BLaER1 (cell line): ENCODE data around the gene FCRL5.
"Not testable (repeated sequence)": the region's sequence is repeated elsewhere in the genome, so short reads cannot be mapped to it uniquely, and the experiment has no call there.

ENCODE experiments used
- H3K27ac ChIP-seq: shearing (Covaris generic); formaldehyde crosslinking; 2 replicates; pipeline ENCODE4 v1.8.1; 2022
- H3K27me3 ChIP-seq: shearing (Covaris generic); formaldehyde crosslinking; 2 replicates; pipeline ENCODE4 v1.8.1; 2022
- H3K36me3 ChIP-seq: shearing (Covaris generic); formaldehyde crosslinking; 2 replicates; pipeline ENCODE4 v1.8.1; 2022
- H3K4me1 ChIP-seq: shearing (Covaris generic); formaldehyde crosslinking; 2 replicates; pipeline ENCODE4 v1.8.1; 2022
- H3K4me2 ChIP-seq: shearing (Covaris generic); formaldehyde crosslinking; 2 replicates; pipeline ENCODE4 v1.8.1; 2022
- H3K4me3 ChIP-seq: shearing (Covaris generic); formaldehyde crosslinking; 2 replicates; pipeline ENCODE4 v1.8.1; 2022
- H3K9ac ChIP-seq: shearing (Covaris generic); formaldehyde crosslinking; 2 replicates; pipeline ENCODE4 v1.8.1; 2022
- H3K9me3 ChIP-seq: shearing (Covaris generic); formaldehyde crosslinking; 2 replicates; pipeline ENCODE4 v1.8.1; 2022
- H4K20me1 ChIP-seq: shearing (Covaris generic); formaldehyde crosslinking; 2 replicates; pipeline ENCODE4 v1.8.1; 2022
- Cebpa-rat ChIP-seq: shearing (Covaris generic); IDR thresholded peaks from 2 replicates; pipeline ENCODE4 v1.8.1; 2022

FCRL5 gene

DNA sequence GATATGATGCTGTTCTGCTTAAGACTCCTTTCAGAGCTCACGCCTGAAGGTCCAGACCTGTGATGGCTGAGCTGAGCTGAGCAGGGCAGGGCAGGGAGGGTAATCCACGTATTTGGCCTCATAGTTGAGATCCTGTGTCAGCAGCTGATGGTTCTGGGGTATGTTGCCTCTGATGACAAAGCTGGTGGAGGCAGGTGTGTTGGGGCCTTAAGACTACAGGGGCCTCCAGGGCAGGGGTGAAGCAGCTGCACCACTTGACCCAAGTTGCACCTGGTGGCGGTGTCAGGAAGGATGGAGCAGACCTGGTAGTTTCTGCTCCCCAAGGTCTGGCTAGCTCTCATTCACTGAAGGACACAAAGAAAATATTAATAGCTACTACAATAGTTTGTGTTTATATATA lies 57.0 kb downstream of the FCRL5 start:
- H3K9me3 ChIP-seq = 0 out of 2 replicates have a peak, but pooled peaks cover 7% of the 10 kb centered on the region
- H3K9ac ChIP-seq = no peak overlapping the region
- no peaks in the 10 kb centered on the region for H3K36me3 ChIP-seq
- H3K27ac ChIP-seq = no peak overlapping the region
- TF ChIP-seq Cebpa-rat = no peak
- H3K4me1 ChIP-seq = no peaks in the 10 kb centered on the region
- H4K20me1 ChIP-seq = no peaks in the 10 kb centered on the region
- H3K4me2 ChIP-seq = no peak overlapping the region
- H3K4me3 ChIP-seq = no peak overlapping the region
- no peaks in the 10 kb centered on the region for H3K27me3 ChIP-seq

DNA sequence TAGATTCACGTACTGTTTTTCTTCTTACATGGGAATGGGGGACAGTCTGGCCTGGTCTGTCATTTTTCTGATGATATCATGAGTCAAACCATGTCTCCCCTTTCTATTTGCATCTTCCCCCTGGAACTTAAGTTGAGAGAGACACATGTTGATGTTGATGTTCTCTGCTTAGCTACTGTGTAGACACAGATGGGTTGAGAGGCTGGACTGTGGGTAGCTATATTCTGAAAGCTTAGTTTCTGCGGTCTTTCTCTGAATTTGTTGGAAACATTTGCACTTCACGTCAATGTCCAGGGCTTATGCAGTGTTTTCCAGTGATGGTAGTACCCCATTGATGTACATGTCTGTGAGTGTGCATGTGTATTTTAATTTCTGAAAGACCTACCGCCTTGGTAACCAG lies 58.2 kb downstream of the FCRL5 start:
- TF ChIP-seq Cebpa-rat = no peak
- Histone ChIP-seq H3K9me3 (0 out of 2 replicates have a peak, but pooled peaks cover 1% of the 10 kb centered on the region), H3K4me2 (no peak overlapping the region), H3K4me1 (no peaks in the 10 kb centered on the region), H3K4me3 (no peak overlapping the region), H3K36me3 (no peaks in the 10 kb centered on the region), H3K27ac (no peak overlapping the region), H3K27me3 (no peaks in the 10 kb centered on the region), H4K20me1 (no peaks in the 10 kb centered on the region), H3K9ac (no peak overlapping the region)

DNA sequence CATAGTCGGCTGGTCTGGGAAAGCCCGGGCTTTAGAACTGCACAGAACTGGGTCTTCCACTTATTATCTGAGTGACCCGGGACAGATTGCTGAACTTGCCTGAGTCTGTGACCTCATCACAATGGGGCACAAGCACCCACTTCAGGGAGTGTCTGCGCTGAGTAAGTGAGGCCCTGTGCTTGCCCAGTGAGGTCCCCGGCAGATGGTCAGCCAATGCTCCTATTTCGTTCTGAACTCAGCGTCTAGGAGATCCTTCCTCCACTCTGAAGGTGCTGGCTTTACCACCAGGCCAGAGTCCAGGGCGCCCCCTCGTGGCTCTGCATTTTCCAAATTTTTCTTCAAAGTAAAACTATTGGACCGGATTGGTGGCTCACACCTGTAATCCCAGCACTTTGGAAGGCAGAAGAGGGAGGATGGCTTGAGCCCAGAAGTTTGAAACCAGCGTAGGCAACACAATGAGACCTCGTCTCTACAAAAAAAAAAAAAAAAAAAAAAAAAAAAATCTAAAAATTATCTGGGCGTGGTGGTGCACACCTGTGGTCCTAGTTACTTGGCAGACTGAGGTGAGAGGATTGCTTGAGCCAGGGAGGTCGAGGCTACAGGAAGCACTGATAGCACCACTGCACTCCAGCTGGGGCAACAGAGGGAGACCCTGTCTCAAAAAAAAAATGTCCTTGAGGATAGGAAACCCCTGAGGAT lies 61.7 kb downstream of the FCRL5 start:
- TF ChIP-seq Cebpa-rat = no peak

DNA sequence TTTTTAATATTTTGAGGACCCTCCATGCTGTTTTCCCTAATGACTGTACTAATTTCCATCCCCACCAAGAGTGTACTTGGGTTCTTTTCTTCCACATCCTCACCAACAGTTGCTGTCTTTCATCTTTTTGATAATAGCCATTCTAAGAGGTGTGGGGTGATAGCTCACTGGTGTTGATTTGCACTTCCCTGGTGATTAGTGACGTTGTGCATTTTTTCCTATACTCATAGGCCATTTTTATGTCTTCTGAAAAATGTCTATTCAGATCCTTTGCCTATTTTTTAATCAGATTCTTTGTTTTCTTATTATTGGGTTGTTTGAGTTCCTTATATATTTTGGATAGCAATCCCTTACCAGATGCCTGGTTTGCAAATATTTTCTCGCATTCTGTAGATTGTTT lies 64.2 kb downstream of the FCRL5 start:
- Histone ChIP-seq H4K20me1 (no peaks in the 10 kb centered on the region), H3K9me3 (no peaks in the 10 kb centered on the region), H3K4me1 (no peaks in the 10 kb centered on the region; the same call in 1 of the 2 replicates), H3K9ac (no peak overlapping the region), H3K4me3 (no peak overlapping the region), H3K27ac (no peak overlapping the region), H3K4me2 (no peak overlapping the region), H3K36me3 (no peaks in the 10 kb centered on the region), H3K27me3 (no peaks in the 10 kb centered on the region)
- TF ChIP-seq Cebpa-rat = no peak

More for the DNA sequence above, 61.7 kb downstream of the FCRL5 start:
- no peak overlapping the region for H3K4me2 ChIP-seq
- H4K20me1 ChIP-seq = no peaks in the 10 kb centered on the region
- H3K27me3 ChIP-seq = no peaks in the 10 kb centered on the region
- H3K9ac ChIP-seq = no peak overlapping the region
- H3K4me3 ChIP-seq = no peak overlapping the region
- H3K9me3 ChIP-seq = no peaks in the 10 kb centered on the region
- H3K4me1 ChIP-seq = no peaks in the 10 kb centered on the region; the same call in 1 of the 2 replicates
- no peaks in the 10 kb centered on the region for H3K36me3 ChIP-seq
- no peak overlapping the region for H3K27ac ChIP-seq

DNA sequence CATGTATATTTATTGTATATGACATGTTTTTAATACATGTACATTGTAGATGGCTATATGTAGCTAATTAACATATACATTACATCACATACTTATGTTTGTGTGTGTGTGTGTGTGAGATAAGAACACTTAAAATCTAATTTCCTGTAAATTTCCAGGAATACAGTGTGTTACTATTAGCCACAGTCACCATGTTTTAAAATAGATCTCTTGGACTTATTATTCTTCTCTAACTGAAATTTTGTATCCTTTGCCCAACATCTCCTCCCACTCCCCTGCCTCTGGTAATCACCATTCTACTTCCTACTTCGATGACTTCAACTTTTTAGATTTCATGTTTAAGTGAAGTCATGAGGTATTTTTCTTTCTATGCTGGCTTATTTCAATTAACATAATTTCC lies 64.8 kb downstream of the FCRL5 start:
- TF ChIP-seq Cebpa-rat = no peak
- Histone ChIP-seq H3K4me2 (no peak overlapping the region), H4K20me1 (no peaks in the 10 kb centered on the region), H3K4me1 (peaks cover 2% of the 10 kb centered on the region; the same call in 1 of the 2 replicates), H3K36me3 (no peaks in the 10 kb centered on the region), H3K9ac (no peak overlapping the region), H3K9me3 (no peaks in the 10 kb centered on the region), H3K27me3 (no peaks in the 10 kb centered on the region), H3K27ac (no peak overlapping the region), H3K4me3 (no peak overlapping the region)

DNA sequence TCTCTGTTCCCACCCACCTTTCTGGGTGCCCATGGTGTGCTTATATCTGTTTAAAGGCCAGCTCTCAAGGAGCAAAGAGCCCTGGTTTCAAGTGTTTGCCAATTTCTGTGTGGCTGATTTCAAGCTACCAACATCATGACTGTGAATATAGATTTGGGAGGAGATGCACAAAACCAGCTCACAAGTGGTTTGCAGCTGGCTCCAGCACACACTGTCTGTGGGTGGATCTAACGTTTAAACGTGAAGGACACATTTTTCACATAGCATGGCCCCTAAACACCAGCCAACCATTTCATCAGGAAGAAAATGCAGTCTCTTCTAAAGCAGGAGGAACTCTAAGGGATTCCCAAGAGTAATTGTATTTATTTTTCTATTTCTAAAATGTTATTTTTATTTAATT lies 65.2 kb downstream of the FCRL5 start:
- no peak overlapping the region for H3K4me2 ChIP-seq
- no peak overlapping the region for H3K27ac ChIP-seq
- no peak overlapping the region for H3K9ac ChIP-seq
- H3K4me1 ChIP-seq = peaks cover 5% of the 10 kb centered on the region; the same call in 1 of the 2 replicates
- H3K4me3 ChIP-seq = no peak overlapping the region
- TF ChIP-seq Cebpa-rat = no peak
- no peaks in the 10 kb centered on the region for H3K36me3 ChIP-seq
- no peaks in the 10 kb centered on the region for H3K9me3 ChIP-seq
- no peaks in the 10 kb centered on the region for H4K20me1 ChIP-seq
- no peaks in the 10 kb centered on the region for H3K27me3 ChIP-seq

- not testable (repeated sequence) for H3K4me3 ChIP-seq, H3K9ac ChIP-seq, H3K27ac ChIP-seq, H3K27me3 ChIP-seq, H4K20me1 ChIP-seq, H3K4me2 ChIP-seq, H3K36me3 ChIP-seq, H3K4me1 ChIP-seq, H3K9me3 ChIP-seq
These were observed 65.9 kb downstream of the FCRL5 start for GRCh38 chr1:157486400-157486799.

- H3K27ac ChIP-seq = no peak overlapping the region
- H3K4me2 ChIP-seq = no peak overlapping the region
- H3K4me1 ChIP-seq = peaks cover 5% of the 10 kb centered on the region; the same call in 1 of the 2 replicates
- H3K27me3 ChIP-seq = no peaks in the 10 kb centered on the region
- H3K36me3 ChIP-seq = no peaks in the 10 kb centered on the region
- no peak for TF ChIP-seq Cebpa-rat
- H4K20me1 ChIP-seq = no peaks in the 10 kb centered on the region
- H3K9me3 ChIP-seq = peaks cover 3% of the 10 kb centered on the region; the same call in 1 of the 2 replicates
- H3K9ac ChIP-seq = no peak overlapping the region
- H3K4me3 ChIP-seq = no peak overlapping the region
These were observed 66.5 kb downstream of the FCRL5 start for GRCh38 chr1:157485793-157486192.

DNA sequence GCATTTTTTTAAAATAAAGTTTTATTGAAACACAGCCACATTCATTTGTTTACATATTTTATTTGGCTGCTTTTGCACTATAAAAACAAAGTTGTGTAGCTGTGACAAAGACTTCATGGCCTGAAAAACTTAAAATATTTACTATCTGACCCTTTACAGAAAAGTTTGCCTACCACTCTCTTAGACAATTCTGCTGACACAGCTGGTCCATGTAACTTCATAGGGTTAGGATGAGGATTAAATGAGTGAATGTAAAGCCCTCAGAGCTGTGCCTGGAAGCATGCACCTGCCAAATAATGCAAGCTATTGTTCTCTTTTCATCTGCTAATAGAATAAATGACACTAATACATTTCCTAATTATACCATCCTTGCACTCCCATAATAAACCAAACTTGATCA lies 67.7 kb downstream of the FCRL5 start:
- no peaks in the 10 kb centered on the region for H3K27me3 ChIP-seq

GRCh38 chr1:157483635-157484034 lies 68.7 kb downstream of the FCRL5 start:
- Histone ChIP-seq H3K27ac (no peak overlapping the region), H3K4me3 (no peak overlapping the region), H4K20me1 (no peaks in the 10 kb centered on the region), H3K9me3 (peaks cover 24% of the 10 kb centered on the region), H3K36me3 (no peaks in the 10 kb centered on the region), H3K4me2 (no peak overlapping the region), H3K9ac (no peak overlapping the region), H3K27me3 (no peaks in the 10 kb centered on the region), H3K4me1 (peaks cover 5% of the 10 kb centered on the region; the same call in 1 of the 2 replicates)
- TF ChIP-seq Cebpa-rat = no peak

More for the DNA sequence above, 67.7 kb downstream of the FCRL5 start:
- H3K36me3 ChIP-seq = no peaks in the 10 kb centered on the region
- no peak for TF ChIP-seq Cebpa-rat
- peaks cover 15% of the 10 kb centered on the region for H3K9me3 ChIP-seq
- H3K9ac ChIP-seq = no peak overlapping the region
- H3K4me3 ChIP-seq = no peak overlapping the region
- H3K4me1 ChIP-seq = peaks cover 5% of the 10 kb centered on the region; the same call in 1 of the 2 replicates
- no peaks in the 10 kb centered on the region for H4K20me1 ChIP-seq
- H3K27ac ChIP-seq = no peak overlapping the region
- H3K4me2 ChIP-seq = no peak overlapping the region
